HepG2 (cell line): Measurements from ENCODE around the gene TTC39B. TPM values are rescaled to one million over a fixed set of nuclear protein-coding genes. Genes with fewer than 3 reads are reported as not detected.

Source experiments
- ATAC-seq: fragments of 200-7000 bp; cut with Tn5 transposase; 3 replicates; pipeline ENCODE4 v1.9.1; 2020; ENCODE audit warnings: mild to moderate bottlenecking, moderate library complexity
- BruUV-seq: library from RNA; stranded (reverse); fragments of 400-500 nt; replicated peaks from 2 replicates; lab custom pipeline; 2021; lab: Mats Ljungman, UMichigan
- CTCF ChIA-PET: fragments of 300-600 bp; formaldehyde crosslinking; extraction: SDS; loops from one replicate; lab custom pipeline; 2021; ENCODE audit warnings: low total read pairs, inconsistent platforms, low intra/inter-chr PET ratio; lab: Yijun Ruan, JAX
- POLR2A ChIA-PET: fragments of 350-600 bp; sonication (Branson Sonifier 250); formaldehyde crosslinking; loops from one replicate; lab custom pipeline; 2020; ENCODE audit warnings: antibody characterized with exemption, inconsistent platforms; lab: Yijun Ruan, JAX
- DNase-seq: peaks from one replicate; pipeline ENCODE4 v3.0.0-alpha.2; 2015; ENCODE audit warnings: low spot score
- FAIRE-seq: peaks from 3 replicates; lab custom pipeline; 2011; peaks lifted over from hg19 to GRCh38; lab: Jason Lieb, UNC
- H2AFZ ChIP-seq: one replicate; pipeline ENCODE4 v1.6.1; 2011; ENCODE audit warnings: low read length, inconsistent platforms
- H3K27ac ChIP-seq: fragments of 300-600 bp; 3 replicates; pipeline ENCODE4 v1.8.0; 2011; ENCODE audit warnings: mixed run types, mild to moderate bottlenecking, mixed read lengths, low read length, inconsistent platforms; ENCODE audit not compliant: insufficient read depth; ENCODE audit errors: extremely low read length
- H3K27me3 ChIP-seq, 2 experiments: fragments of 200-600 bp in 1 of 2; 2 replicates in 1 of 2; 3 replicates in 1 of 2; pipeline versions ENCODE4 v1.6.0 to v1.8.0; 2011; ENCODE audit warnings: low read length in 2 of 2, mild to moderate bottlenecking in 2 of 2, moderate library complexity in 2 of 2, inconsistent platforms in 1 of 2; ENCODE audit not compliant: insufficient read depth in 2 of 2, control insufficient read depth in 1 of 2
- H3K36me3 ChIP-seq, 2 experiments: fragments of 200-600 bp in 1 of 2; replicated peaks in 1 of 2; 2 replicates in 1 of 2; 3 replicates in 1 of 2; pipeline versions ENCODE4 v1.5.1 to v1.8.0; 2011; ENCODE audit warnings: low read length in 2 of 2, inconsistent platforms in 1 of 2; ENCODE audit not compliant: insufficient read depth in 2 of 2, control insufficient read depth in 1 of 2
- H3K4me1 ChIP-seq: 2 replicates; pipeline ENCODE4 v1.5.1; 2012; ENCODE audit warnings: low read length, inconsistent platforms; ENCODE audit not compliant: insufficient read depth
- H3K4me2 ChIP-seq: 2 replicates; pipeline ENCODE4 v1.6.0; 2011; ENCODE audit warnings: low read depth, low read length, inconsistent platforms
- H3K4me3 ChIP-seq, 3 experiments: fragments of 200-600 bp in 1 of 3; sonication (generic), shearing (Covaris generic) in 1 of 3; replicated peaks in 1 of 3; 2 replicates each; pipeline ENCODE4 v1.5.1; 2011 to 2016; ENCODE audit warnings: low read length in 3 of 3, inconsistent platforms in 2 of 3, low read depth in 2 of 3, mild to moderate bottlenecking in 2 of 3, control low read depth in 1 of 3, mixed read lengths in 1 of 3; ENCODE audit not compliant: insufficient read depth in 1 of 3
- H3K79me2 ChIP-seq: one replicate; pipeline ENCODE4 v1.6.1; 2011; ENCODE audit warnings: low read length, inconsistent platforms; ENCODE audit not compliant: insufficient read depth
- H3K9ac ChIP-seq: 2 replicates; pipeline ENCODE4 v1.6.0; 2011; ENCODE audit warnings: mild to moderate bottlenecking, low read depth, low read length, inconsistent platforms; ENCODE audit not compliant: insufficient read depth
- H3K9me3 ChIP-seq: 2 replicates; pipeline ENCODE4 v1.5.1; 2012; ENCODE audit warnings: mild to moderate bottlenecking, low read length
- H4K20me1 ChIP-seq: 2 replicates; pipeline ENCODE4 v1.6.0; 2011; ENCODE audit warnings: inconsistent platforms, mild to moderate bottlenecking, low read length, moderate library complexity; ENCODE audit not compliant: insufficient read depth
- ATM ChIP-seq: fragments of 450-650 bp; IDR thresholded peaks from 2 replicates; pipeline ENCODE4 v1.7.1; 2017; ENCODE audit warnings: mild to moderate bottlenecking, borderline replicate concordance
- CHD2 ChIP-seq: IDR thresholded peaks from 2 replicates; pipeline ENCODE4 v1.6.1; 2011; ENCODE audit warnings: low read depth, low read length, improper control_type of control experiment
- GFI1 ChIP-seq: sonication (generic); formaldehyde crosslinking; IDR thresholded peaks from 2 replicates; pipeline ENCODE4 v1.5.0; 2020; ENCODE audit warnings: missing genetic modification reagents, mild to moderate bottlenecking, borderline replicate concordance
- HMG20A ChIP-seq: IDR thresholded peaks from 2 replicates; pipeline ENCODE4 v1.6.1; 2016; ENCODE audit warnings: borderline replicate concordance
- MBNL3 ChIP-seq: fragments of 250-450 bp; sonication (Bioruptor Pico); conservative IDR thresholded peaks from 2 replicates; pipeline ENCODE4 v1.8.0; 2022; ENCODE audit warnings: mild to moderate bottlenecking, inconsistent platforms
- NCOA5 ChIP-seq: sonication (generic); formaldehyde crosslinking; IDR thresholded peaks from 2 replicates; pipeline ENCODE4 v1.4.0; 2020; ENCODE audit warnings: missing genetic modification reagents
- POGK ChIP-seq: sonication (generic); formaldehyde crosslinking; conservative IDR thresholded peaks from 2 replicates; pipeline ENCODE4 v1.8.0; 2022; ENCODE audit warnings: mild to moderate bottlenecking, moderate library complexity, missing genetic modification reagents
- SP1 ChIP-seq, 2 experiments: fragments of 450-650 bp in 1 of 2; sonication (generic) in 1 of 2; formaldehyde crosslinking in 1 of 2; IDR thresholded peaks; 2 replicates each; pipeline versions ENCODE4 v1.4.0 to v1.6.1; 2016 to 2020; ENCODE audit warnings: missing genetic modification reagents in 1 of 2
- TBX3 ChIP-seq: fragments of 450-650 bp; IDR thresholded peaks from 2 replicates; pipeline ENCODE4 v1.6.1; 2017; ENCODE audit warnings: antibody characterized with exemption, mild to moderate bottlenecking, inconsistent platforms, borderline replicate concordance
- TCF7L2 ChIP-seq: IDR thresholded peaks from 2 replicates; pipeline ENCODE4 v1.6.1; 2011; ENCODE audit warnings: mild to moderate bottlenecking, low read depth, low read length, moderate library complexity
- ZEB1 ChIP-seq: IDR thresholded peaks from 2 replicates; pipeline ENCODE4 v1.6.1; 2012; ENCODE audit warnings: mild to moderate bottlenecking, low read depth, inconsistent platforms; ENCODE audit not compliant: insufficient replicate concordance
- ZFY ChIP-seq: sonication (generic); formaldehyde crosslinking; IDR thresholded peaks from 2 replicates; pipeline ENCODE4 v1.4.0; 2020; ENCODE audit warnings: missing genetic modification reagents
- ZNF451 ChIP-seq: sonication (generic); formaldehyde crosslinking; IDR thresholded peaks from 2 replicates; pipeline ENCODE4 v1.5.0; 2020; ENCODE audit warnings: mild to moderate bottlenecking, missing genetic modification reagents
- ZNF468 ChIP-seq: sonication (generic); formaldehyde crosslinking; IDR thresholded peaks from 2 replicates; pipeline ENCODE4 v1.8.0; 2022; ENCODE audit warnings: mild to moderate bottlenecking, moderate library complexity, missing genetic modification reagents
- ZNF496 ChIP-seq: sonication (generic); formaldehyde crosslinking; IDR thresholded peaks from 2 replicates; pipeline ENCODE4 v1.8.1; 2023; ENCODE audit warnings: mild to moderate bottlenecking, moderate library complexity, missing genetic modification reagents; ENCODE audit not compliant: insufficient replicate concordance
- ZNF792 ChIP-seq: IDR thresholded peaks from 2 replicates; pipeline ENCODE4 v1.6.1; 2016
- ZSCAN21 ChIP-seq: sonication (generic); formaldehyde crosslinking; IDR thresholded peaks from 2 replicates; pipeline ENCODE4 v1.8.0; 2022; ENCODE audit warnings: mild to moderate bottlenecking, missing genetic modification reagents, moderate library complexity, borderline replicate concordance
- WGBS: methylation state at CpG from one replicate; pipeline ENCODE4 v1.1.6; 2017; ENCODE audit warnings: low lambda C conversion rate; 5-methylcytosine and 5-hydroxymethylcytosine counted together
- in situ Hi-C: cut with HindIII; loops from 2 replicates; pipeline ENCODE4 v1.10.0; 2017; ENCODE audit warnings: low pct_unique_long_range_greater_than_20kb; ENCODE audit not compliant: extremely low pct_ligation_motif_present
- intact Hi-C: fragments of 100-400 bp; cut with micrococcal nuclease; formaldehyde crosslinking; loops from one replicate; pipeline ENCODE4 v1.10.0; 2022; ENCODE audit not compliant: unreplicated experiment
- polyA plus RNA-seq, 8 experiments: library from polyadenylated mRNA; depleted of rRNA in 3 of 8; stranded (reverse) in 7 of 8; unstranded in 1 of 8; fragments of >200 nt; fragmentation: Illumina TruSeq in 4 of 8; extraction: Trizol in 4 of 8; gene quantifications; 2 replicates each; pipeline versions ENCODE4 v1.2.1 to v1.2.3, GENCODE V29; 2011 to 2016; ENCODE audit warnings: low read depth in 4 of 8, missing spikeins in 1 of 8, mixed read lengths in 1 of 8; ENCODE audit not compliant: insufficient read depth in 1 of 8
- total RNA-seq, 5 experiments: library from RNA; depleted of rRNA; stranded (reverse); fragments of >200 nt; fragmentation: Illumina TruSeq; extraction: Trizol; gene quantifications; 2 replicates each; pipeline ENCODE4 v1.2.3, GENCODE V29; 2016; ENCODE audit warnings: low read depth in 1 of 5
- TF ChIP-seq, protein P1 (sequence below): sonication (generic); formaldehyde crosslinking; IDR thresholded peaks from 2 replicates; pipeline ENCODE4 v1.4.0; 2020; ENCODE audit warnings: missing genetic modification reagents

TTC39B gene
- total and polyA plus RNA-seq, 2 of the 13 experiments (the other 11 are each of a cell fraction or from before 2014, with no cell fraction given): 14.3 to 19.4 TPM

DNA sequence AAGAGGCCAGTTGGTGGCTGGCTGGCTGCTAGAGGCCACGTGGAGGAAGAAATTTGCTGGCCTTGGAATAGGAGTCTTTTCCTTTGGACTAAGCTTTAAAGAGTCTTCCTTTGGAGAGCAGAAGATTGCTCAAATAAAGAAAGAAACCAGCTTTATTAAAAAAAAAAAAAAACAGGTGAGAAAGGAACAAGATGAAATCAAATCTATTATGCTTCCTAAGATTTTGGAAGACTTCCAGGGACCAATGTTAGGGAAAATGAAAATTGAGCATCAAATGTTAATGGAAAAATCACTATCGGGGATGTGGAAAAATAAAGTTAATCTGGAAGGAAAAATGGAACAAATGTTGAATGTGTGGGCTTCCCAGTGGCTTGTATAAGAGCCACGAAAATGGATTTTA is 153.1 kb downstream of the TTC39B start (continued):
- TF ChIP-seq ZEB1: no peak
- TF ChIP-seq, all 625 proteins: peak for 0

- H3K27me3 ChIP-seq: peaks cover 2 to 20% of the 10 kb centered on the region in 2 experiments; a peak in 3 of 5 replicates
- FAIRE-seq (no peak), DNase-seq (no peak), ATAC-seq (no peak)
- BruUV-seq: no TSS peak
- H3K27ac ChIP-seq: no peak overlapping the region
- in situ Hi-C loops (no loop called here), intact Hi-C loops (no loop called here)
- H3K9me3 ChIP-seq: no peaks in the 10 kb centered on the region
- H3K9ac ChIP-seq: no peak overlapping the region
- ChIA-PET CTCF (no interaction called here), POLR2A (no interaction called here)
- 0% methylated on average over 1 of the region's 4 CpGs for WGBS
- no peaks in the 10 kb centered on the region for H3K36me3 ChIP-seq
- no peaks in the 10 kb centered on the region for H3K79me2 ChIP-seq
- no peak overlapping the region for H3K4me3 ChIP-seq
- no peak overlapping the region for H2AFZ ChIP-seq
- no peaks in the 10 kb centered on the region for H3K4me1 ChIP-seq
- no peaks in the 10 kb centered on the region for H4K20me1 ChIP-seq
- no peak overlapping the region for H3K4me2 ChIP-seq
- no peak for TF ChIP-seq ZFY (CRISPR knock-in tag)
- TF ChIP-seq ZNF792: no peak
- TF ChIP-seq SP1 (IDR thresholded peaks at IDR 0.05): no peak
- TF ChIP-seq SP1 (CRISPR knock-in tag; IDR thresholded peaks at IDR 0.05): no peak
- no peak for TF ChIP-seq GFI1
- no peak for TF ChIP-seq POGK
- TF ChIP-seq TCF7L2: no peak
- TF ChIP-seq ZNF496 (CRISPR knock-in tag): no peak
- no peak for TF ChIP-seq HMG20A
- TF ChIP-seq, protein P1, sequence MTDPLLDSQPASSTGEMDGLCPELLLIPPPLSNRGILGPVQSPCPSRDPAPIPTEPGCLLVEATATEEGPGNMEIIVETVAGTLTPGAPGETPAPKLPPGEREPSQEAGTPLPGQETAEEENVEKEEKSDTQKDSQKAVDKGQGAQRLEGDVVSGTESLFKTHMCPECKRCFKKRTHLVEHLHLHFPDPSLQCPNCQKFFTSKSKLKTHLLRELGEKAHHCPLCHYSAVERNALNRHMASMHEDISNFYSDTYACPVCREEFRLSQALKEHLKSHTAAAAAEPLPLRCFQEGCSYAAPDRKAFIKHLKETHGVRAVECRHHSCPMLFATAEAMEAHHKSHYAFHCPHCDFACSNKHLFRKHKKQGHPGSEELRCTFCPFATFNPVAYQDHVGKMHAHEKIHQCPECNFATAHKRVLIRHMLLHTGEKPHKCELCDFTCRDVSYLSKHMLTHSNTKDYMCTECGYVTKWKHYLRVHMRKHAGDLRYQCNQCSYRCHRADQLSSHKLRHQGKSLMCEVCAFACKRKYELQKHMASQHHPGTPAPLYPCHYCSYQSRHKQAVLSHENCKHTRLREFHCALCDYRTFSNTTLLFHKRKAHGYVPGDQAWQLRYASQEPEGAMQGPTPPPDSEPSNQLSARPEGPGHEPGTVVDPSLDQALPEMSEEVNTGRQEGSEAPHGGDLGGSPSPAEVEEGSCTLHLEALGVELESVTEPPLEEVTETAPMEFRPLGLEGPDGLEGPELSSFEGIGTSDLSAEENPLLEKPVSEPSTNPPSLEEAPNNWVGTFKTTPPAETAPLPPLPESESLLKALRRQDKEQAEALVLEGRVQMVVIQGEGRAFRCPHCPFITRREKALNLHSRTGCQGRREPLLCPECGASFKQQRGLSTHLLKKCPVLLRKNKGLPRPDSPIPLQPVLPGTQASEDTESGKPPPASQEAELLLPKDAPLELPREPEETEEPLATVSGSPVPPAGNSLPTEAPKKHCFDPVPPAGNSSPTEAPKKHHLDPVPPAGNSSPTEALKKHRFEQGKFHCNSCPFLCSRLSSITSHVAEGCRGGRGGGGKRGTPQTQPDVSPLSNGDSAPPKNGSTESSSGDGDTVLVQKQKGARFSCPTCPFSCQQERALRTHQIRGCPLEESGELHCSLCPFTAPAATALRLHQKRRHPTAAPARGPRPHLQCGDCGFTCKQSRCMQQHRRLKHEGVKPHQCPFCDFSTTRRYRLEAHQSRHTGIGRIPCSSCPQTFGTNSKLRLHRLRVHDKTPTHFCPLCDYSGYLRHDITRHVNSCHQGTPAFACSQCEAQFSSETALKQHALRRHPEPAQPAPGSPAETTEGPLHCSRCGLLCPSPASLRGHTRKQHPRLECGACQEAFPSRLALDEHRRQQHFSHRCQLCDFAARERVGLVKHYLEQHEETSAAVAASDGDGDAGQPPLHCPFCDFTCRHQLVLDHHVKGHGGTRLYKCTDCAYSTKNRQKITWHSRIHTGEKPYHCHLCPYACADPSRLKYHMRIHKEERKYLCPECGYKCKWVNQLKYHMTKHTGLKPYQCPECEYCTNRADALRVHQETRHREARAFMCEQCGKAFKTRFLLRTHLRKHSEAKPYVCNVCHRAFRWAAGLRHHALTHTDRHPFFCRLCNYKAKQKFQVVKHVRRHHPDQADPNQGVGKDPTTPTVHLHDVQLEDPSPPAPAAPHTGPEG (CRISPR knock-in tag): no peak
- TF ChIP-seq NCOA5 (CRISPR knock-in tag): no peak
- no peak for TF ChIP-seq MBNL3
- TF ChIP-seq ZSCAN21: no peak
- TF ChIP-seq CHD2: no peak
- TF ChIP-seq TBX3: no peak
- TF ChIP-seq ATM: no peak
- no peak for TF ChIP-seq ZNF468 (CRISPR knock-in tag)
- TF ChIP-seq ZNF451: no peak
Observed at GRCh38 chr9:15150939-15151338, 156.1 kb downstream of the TTC39B start.
